ENCODE results near the gene GSE1.

GRCh38 chr16:85610059-85610445, 3.1 kb upstream of the GSE1 start:
- TF ChIP-seq CTCF (IDR thresholded peaks at IDR 0.05) (no peak), POLR2AphosphoS5 (IDR thresholded peaks at IDR 0.05; ENCODE audit: low read depth, low read length) (no peak), SIN3A (IDR thresholded peaks at IDR 0.05; ENCODE audit: borderline replicate concordance, insufficient read depth, low read depth, low read length) (no peak), REST (IDR thresholded peaks at IDR 0.05; ENCODE audit: insufficient read depth in 1 of 2, low read depth in 2 of 2, low read length in 1 of 2) (no peak)
